Esophagus mucosa (tissue), 1 donor: ENCODE data around the gene TMEM272. TPM values are rescaled to one million over a fixed set of nuclear protein-coding genes. Genes with fewer than 3 reads are reported as not detected.

ENCODE experiments used
- ATAC-seq: fragments of 200-7000 bp; cut with Tn5 transposase; one replicate; pipeline ENCODE4 v1.9.1; 2020
- total RNA-seq: library from RNA; stranded (reverse); gene quantifications from one replicate; pipeline ENCODE4 v1.2.4, GENCODE V29; 2023
- donor health status: DM: yes; HTN: yes; CAD: no.

The TMEM272 gene, protein sequence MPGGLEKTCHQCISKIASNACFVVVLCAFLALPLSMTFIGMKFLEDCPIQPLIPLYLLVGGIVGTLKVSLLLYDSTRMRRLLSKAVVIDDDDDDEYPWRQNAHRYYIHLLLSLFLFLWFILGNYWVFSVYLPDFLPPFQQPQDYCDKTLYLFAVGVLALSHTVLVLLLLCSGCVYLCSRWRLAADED
- total RNA-seq, result not detected

- peak; percentile 46 for ATAC-seq
Measured at GRCh38 chr13:51844862-51845573, at the start of gene TMEM272. TMEM272 (minus strand) TSS chr13:51845177; CDS start chr13:51838530, 6,647 bp downstream.

DNA sequence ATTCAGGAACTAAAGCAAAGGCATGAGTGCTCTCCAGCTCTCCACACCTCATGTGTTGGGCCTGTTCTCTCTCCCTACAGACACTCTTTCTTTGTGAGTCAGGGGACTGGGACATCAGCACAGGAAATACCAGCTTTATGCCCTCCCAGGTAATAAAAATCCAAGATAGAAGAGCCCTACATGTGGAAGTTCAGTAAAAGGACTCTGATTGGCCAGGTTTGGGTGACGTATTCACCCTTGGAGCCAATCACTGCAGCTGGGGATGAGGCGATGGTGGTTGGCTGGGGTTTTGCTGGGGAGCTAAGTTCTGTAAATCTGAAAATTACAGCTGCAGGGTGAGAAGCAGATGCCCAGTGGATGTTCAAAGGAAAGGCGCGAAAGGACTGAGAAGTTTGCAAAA is 49.3 kb upstream of the TMEM272 start:
- no peak for ATAC-seq

DNA sequence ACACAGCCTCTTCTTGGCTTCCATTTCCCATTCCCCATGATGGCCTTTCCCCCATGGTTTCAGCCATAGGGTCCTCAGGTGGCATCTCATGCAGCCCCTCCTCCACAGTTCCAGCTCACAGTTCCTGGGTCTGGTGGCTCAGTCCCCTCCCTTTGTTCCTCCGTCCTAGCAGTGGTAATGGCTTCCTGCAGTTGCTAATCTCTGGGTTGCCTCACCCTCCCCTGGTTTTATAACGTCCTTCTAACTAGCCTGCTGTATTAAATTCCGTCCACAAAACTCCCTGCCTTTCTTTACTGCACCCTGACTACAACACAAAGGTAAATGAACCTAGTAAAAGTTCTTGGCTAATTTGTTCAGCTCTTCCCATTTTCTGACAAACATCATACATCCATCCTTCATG is 47.7 kb upstream of the TMEM272 start:
- ATAC-seq, result no peak

DNA sequence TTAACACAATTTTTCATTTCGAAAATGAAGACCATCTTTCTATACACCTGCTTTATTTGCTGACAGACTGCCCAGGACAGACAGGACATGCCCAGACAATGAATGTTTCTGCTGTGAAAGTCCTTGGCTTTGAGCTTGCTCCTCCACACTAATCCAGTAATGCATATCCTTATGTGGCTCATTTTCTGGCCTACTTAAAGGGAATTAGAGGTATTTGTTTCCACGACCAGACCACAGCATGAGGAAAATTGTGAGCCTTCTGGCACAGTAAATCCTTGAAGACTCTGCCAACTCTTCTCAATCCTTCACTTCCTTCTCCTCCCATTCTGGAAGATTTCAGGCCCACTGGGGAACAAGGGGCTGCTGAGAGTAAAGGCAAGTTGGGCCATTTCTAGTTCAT is 42.5 kb upstream of the TMEM272 start:
- peak; percentile 59 for ATAC-seq

DNA sequence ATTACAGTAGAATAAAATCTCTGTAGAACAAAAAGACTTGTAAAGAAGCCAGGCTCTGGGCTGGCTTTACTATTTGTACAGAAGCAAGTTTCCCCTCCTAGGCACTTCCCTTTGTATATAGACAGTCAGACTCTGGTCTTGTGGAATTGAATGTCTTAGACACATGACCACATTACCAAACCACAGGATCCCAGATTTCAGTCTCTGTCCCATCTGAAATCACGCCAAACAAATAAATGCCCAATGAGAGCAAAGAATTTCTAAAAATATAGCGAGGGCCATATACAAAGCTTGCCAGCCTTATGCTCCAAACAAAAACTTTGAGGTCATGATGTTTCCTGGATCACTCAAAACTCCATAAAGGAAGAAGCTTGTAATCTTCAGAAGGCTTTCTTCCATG is 40.7 kb upstream of the TMEM272 start:
- no peak for ATAC-seq

GRCh38 chr13:51883226-51883600 is 38.2 kb upstream of the TMEM272 start:
- no peak for ATAC-seq

GRCh38 chr13:51882570-51883225 is 37.7 kb upstream of the TMEM272 start:
- ATAC-seq, result no peak

DNA sequence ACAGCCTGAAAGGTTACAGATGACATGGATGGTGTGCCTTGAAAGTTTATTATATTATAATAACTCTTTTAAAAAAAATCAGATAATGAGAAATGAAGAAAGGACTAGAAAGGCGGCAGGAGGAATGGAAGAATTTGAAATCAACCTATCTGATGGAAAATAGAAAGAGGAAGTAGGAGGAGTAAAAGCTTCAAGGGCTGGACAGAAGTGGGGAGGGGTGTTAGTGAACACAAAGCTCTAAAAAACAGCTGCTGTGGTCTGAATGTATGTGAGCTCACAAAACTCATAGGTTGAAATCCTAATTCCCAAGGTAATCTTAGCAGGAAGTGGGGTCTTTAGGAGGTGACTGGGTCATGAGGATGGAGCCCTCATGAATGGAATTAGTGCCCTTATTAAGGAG is 36.3 kb upstream of the TMEM272 start:
- ATAC-seq, result no peak

- no peak for ATAC-seq
Measured at GRCh38 chr13:51879133-51879532, 34.2 kb upstream of the TMEM272 start.

GRCh38 chr13:51874651-51875050 is 29.7 kb upstream of the TMEM272 start:
- ATAC-seq, result no peak

DNA sequence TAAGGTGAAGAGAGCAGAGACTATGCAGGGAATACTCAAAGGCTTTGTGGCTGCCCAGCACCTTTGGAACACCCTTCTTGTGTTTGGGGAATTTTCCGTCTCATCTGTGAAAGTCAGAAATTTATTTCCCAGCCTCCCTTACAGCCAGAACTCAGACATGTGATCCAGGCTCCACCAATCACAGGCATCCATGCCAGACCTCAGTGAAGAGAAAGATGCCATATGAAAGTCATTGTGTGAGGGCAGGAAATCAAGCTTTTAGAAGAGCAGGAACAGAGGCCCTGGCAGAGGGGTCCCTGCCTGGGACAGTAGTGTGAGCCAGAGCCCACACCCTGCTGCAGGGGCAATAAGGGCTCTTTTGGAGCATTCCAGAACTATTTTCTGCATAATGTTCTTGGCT is 28.9 kb upstream of the TMEM272 start:
- no peak for ATAC-seq

GRCh38 chr13:51873117-51873798 is 28.3 kb upstream of the TMEM272 start:
- no peak for ATAC-seq

DNA sequence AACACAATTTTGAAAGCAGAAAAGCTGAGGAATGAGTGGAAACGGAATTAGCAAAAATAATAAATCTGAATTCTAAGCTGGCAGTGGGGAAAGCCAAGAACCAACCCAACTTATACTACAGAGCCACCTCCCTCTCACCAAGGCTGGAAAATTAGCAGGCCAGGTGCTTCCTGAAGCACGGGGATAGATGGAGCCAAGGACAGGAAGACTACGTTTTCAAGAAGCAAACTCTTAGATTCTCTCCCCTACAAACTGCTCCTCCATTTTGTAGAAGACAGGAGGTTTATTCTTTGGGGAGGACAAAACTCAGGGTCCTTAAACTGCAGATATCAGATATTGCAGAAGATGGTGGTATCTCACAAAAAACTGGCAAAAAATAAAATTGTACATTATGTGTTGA is 25.6 kb upstream of the TMEM272 start:
- no peak for ATAC-seq

- ATAC-seq, result no peak
Measured at GRCh38 chr13:51869916-51870315, 24.9 kb upstream of the TMEM272 start.

- ATAC-seq, result no peak
Measured at GRCh38 chr13:51867062-51867461, 22.1 kb upstream of the TMEM272 start.

- ATAC-seq, result no peak
Measured at GRCh38 chr13:51865838-51866237, 20.9 kb upstream of the TMEM272 start.

DNA sequence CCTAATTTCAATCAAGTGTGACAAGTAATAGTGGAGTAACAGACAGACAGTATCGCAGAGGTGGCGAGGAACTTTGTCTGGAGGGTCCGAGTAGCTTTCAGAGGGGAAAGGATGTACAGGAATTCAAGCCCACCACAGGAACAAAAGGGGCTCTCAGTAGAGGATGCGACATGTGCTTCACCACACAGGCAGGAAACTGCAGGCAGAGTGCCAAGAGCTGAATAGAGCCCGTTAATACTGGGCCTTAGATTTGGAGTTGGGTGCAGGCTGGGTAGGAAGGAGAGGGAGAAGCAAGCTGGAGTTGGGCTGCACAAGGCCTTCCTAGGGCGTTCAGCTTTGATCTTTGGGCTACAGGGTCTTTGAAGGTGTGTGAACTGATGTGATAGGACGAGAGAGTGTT is 18.0 kb upstream of the TMEM272 start:
- ATAC-seq, result no peak

- no peak for ATAC-seq
Measured at GRCh38 chr13:51861723-51862300, 16.8 kb upstream of the TMEM272 start, which contains the start of gene CCDC70. CCDC70 (plus strand) TSS chr13:51861969; CDS start chr13:51865412, 3,443 bp downstream.

- no peak for ATAC-seq
Measured at GRCh38 chr13:51858433-51859247, 13.7 kb upstream of the TMEM272 start.

DNA sequence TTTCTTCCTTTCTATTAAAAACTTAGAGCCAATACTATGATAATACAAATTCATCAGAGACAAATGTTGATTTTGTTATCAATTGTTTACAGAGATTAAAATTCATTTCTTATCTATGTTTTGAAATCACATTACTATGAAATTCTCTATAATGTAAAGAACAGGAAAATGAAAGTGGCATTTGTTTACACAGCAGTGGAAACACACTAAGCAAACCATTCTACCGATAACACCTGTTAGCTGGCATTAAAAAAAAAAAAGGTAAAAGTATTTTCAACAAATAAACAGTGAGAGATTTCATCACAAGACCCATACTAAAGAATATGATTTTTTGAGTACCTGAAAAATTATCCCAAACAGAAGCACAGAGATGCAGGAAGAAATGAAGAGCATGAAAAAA is 12.0 kb upstream of the TMEM272 start:
- ATAC-seq, result no peak

DNA sequence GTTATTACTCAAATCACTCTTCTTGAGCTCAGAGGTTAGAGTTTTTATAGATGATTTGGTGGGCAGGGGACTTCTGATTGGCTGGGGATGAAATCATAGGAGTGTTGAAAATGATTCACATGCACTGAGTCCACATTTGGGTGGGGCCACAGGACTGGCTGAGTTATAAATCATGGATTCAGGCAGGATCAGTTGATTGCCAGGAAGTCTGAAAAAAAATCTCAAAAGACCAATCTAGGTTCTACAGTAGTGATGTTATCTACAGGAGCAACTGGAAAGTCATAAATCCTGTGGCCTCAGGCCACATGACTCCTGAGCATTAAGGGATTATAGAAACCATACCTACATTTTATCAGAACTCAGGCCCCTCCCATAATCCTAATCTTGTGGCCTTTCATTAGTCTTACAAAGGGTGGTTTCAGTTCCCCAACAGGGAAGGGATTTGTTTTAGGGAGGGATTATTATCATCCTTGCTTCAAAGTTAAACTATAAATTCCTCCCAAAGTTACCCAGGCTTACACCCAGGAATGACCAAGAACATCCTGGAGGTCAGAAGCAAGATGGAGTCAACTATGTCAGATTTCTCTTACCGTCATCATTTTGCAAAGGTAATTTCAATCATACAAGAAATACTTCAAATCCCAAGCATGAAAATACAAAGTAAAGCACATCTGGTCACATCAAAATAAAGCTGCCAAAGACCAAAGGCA is 11.2 kb upstream of the TMEM272 start:
- no peak for ATAC-seq
